ENCODE measurements around the gene UAP1L1.

DNA sequence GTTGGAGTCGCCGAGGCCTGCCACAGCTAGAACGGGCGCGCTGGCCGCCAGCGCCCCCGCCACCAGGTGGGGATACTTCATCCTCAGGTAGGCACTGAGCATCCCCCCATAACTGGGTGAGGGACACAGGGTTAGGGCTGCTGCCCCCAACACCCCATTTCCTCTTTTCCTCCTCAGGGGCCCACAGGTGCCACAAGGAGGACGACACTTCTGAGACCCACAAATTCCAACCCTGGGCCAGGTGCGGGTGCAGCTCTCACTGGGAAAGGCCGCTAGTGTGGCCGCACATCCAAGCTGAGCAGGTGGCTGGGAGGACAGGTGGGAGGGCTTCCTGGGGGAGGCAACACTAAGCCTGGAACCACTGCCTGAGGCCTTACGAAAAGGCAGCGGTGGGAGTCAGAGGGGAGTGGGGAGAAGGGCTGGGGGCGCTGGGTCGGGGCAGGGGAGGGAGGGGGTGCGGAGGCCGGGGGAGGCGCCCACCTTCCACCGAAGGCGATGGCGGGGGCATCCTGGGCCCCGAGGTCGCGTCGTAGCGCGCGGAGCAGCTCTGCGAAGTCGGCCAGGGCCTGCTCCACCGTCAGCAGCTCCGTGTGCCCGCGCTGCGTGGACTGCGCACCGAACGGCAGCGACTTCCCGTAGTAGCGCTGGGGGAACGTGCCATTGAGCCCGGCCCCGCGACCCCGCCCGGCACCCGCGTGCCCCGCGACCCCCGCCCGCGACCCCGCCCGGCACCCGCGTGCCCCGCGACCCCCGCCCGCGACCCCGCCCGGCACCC, 36.3 kb downstream of the UAP1L1 start:
- TF ChIP-seq, protein P1, sequence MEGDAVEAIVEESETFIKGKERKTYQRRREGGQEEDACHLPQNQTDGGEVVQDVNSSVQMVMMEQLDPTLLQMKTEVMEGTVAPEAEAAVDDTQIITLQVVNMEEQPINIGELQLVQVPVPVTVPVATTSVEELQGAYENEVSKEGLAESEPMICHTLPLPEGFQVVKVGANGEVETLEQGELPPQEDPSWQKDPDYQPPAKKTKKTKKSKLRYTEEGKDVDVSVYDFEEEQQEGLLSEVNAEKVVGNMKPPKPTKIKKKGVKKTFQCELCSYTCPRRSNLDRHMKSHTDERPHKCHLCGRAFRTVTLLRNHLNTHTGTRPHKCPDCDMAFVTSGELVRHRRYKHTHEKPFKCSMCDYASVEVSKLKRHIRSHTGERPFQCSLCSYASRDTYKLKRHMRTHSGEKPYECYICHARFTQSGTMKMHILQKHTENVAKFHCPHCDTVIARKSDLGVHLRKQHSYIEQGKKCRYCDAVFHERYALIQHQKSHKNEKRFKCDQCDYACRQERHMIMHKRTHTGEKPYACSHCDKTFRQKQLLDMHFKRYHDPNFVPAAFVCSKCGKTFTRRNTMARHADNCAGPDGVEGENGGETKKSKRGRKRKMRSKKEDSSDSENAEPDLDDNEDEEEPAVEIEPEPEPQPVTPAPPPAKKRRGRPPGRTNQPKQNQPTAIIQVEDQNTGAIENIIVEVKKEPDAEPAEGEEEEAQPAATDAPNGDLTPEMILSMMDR (IDR thresholded peaks at IDR 0.05): no peak
- no peak for TF ChIP-seq POLR2A (IDR thresholded peaks at IDR 0.05)
